Measurements from ENCODE around the gene DENND1A.

- TF ChIP-seq CTCF (IDR thresholded peaks at IDR 0.05; ENCODE audit: insufficient read depth, low read length, poor library complexity, severe bottlenecking) (no peak), EZH2phosphoT487 (conservative IDR thresholded peaks at IDR 0.05; ENCODE audit: low read length) (no peak)
These were observed 406.1 kb downstream of the DENND1A start for GRCh38 chr9:123523845-123524244.

Data from SU-DHL-6 (cell line).